Measurements from ENCODE around the gene ABCD1.

- TF ChIP-seq CTCF (conservative IDR thresholded peaks at IDR 0.05; ENCODE audit: low read depth, low read length) (no peak), EZH2phosphoT487 (IDR thresholded peaks at IDR 0.05; ENCODE audit: borderline replicate concordance, low read length) (no peak)
These were observed 62.0 kb downstream of the ABCD1 start for GRCh38 chrX:153786669-153787068.
